Activated CD8-positive, alpha-beta memory T cell treated with anti-CD3 and anti-CD28 coated beads, Interleukin-2, amount 50 U/mL, for 24 hours (primary cell): ENCODE data around the gene H2AZ2.

Source experiments
- DNase-seq: peaks from one replicate; pipeline ENCODE4 v3.0.0-alpha.2; 2020; ENCODE audit errors: extremely low read depth

Gene H2AZ2

DNA sequence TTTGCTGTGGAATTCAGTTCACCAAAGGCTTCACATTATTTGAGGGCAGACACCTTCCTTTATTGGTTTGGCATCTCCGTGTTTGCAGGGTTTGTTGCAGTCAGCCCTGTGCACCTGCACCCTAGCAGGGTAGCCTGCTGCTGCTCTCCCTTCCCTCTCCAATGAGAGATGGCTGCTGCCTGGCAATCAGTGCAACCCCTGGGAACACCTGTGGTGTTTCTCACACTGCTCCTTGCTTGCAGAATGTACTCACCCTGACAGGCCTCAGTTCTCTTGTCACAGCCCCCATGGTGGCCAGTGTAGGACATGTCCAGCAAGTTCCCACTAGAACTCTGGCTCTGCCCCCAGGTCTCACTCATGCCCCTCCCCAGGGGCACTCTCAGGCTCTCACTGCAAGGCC is 63.5 kb downstream of the H2AZ2 start:
- no peak for DNase-seq

DNA sequence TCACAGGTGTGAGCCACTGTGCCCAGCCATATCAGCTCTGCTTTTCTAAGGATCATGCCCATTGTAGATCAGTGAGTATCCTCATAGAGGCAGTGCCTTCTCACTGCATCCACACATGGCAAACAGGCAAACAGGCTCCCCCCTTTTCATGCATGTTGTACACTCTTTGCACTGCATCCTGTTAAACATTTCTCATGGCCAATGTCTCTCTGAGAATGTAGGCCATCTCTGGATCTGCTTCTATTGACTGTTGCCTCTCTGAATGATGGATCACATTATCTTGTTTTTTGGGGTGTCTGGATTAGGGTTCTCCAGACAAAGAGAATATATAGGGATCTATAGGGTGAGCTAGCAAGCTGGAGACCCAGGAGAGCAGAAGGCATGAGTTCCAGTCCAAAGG is 64.5 kb downstream of the H2AZ2 start:
- DNase-seq: no peak

DNA sequence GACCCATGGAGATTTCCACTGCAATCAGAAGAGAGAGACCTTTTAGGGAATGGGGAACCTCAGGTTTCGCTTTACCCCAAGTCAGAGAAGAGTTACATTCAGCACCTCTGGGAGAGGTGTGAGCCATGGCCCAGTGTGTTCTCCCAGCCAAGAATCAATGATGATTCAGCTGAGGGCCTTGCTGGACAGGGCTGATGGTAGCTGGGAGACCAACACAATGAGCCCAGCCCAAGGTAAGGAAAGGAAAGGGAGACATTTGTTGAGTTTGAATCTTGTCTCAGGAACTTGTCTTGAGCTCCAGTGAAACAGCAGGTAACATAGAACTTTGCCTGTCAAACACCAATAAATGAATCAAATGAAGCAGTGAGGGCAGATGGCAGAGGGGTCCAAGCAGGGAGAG is 65.4 kb downstream of the H2AZ2 start:
- DNase-seq: no peak
